ENCODE data around the gene HS6ST1.
"Not testable (repeated sequence)": the region's sequence is repeated elsewhere in the genome, so short reads cannot be mapped to it uniquely, and the experiment has no call there.

HS6ST1 gene

DNA sequence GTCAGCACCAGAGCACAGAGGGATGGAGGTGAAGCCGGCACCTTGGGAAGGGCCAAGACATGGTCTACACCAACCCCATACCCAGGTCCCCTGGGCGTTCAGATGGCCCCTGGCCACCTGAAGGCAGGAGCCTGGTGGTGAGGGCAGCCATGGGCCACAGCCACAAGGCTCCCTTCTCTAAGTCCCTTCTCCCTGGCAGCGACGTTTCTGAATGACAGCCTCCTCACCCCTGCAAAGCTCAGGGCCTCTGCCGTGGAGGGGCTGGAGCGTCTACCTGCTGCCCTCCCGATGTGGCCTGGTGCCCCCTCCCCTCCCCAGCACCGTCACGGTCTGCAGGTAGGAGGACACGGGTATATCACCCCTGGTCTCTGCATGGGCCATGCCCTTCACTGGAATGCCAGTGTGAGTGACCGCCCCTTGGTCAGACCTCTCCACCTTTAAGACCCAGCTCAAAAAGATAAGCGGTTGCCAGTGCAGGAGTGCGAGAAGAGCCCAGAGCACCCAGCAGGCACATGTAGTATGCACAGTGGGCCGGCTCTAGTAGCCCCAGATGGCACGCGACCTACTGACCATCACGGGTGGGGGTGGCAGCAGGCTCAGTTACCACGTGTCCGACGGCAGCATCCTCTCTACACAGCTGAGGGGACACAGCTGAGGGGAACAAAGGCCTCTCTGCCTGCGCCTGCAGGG lies 46.6 kb downstream of the HS6ST1 start:
- DNase-seq (ENCODE audit: insufficient read length, low spot score) (no peak), FAIRE-seq (no peak)
- TF ChIP-seq POU2F2 (IDR thresholded peaks at IDR 0.05; ENCODE audit: low read depth, low read length) = no peak
- TF ChIP-seq SPI1 (IDR thresholded peaks at IDR 0.05; ENCODE audit: low read depth, low read length) = no peak
- no peak for TF ChIP-seq PAX5 (IDR thresholded peaks at IDR 0.05; ENCODE audit: insufficient read depth, low read length, severe bottlenecking)
- no peak for TF ChIP-seq TAF1 (IDR thresholded peaks at IDR 0.05; ENCODE audit: low read depth, low read length)
- no peak for TF ChIP-seq POLR2AphosphoS5 (IDR thresholded peaks at IDR 0.05; ENCODE audit: low read depth, low read length)
- no peak for TF ChIP-seq POLR2A (IDR thresholded peaks at IDR 0.05; ENCODE audit: low read depth, low read length)

GRCh38 chr2:128271597-128271910 lies 47.1 kb downstream of the HS6ST1 start:
- FAIRE-seq = no peak
- DNase-seq (ENCODE audit: insufficient read length, low spot score) = no peak
- TF ChIP-seq POLR2A (IDR thresholded peaks at IDR 0.05; ENCODE audit: low read depth, low read length) (no peak), POLR2AphosphoS5 (IDR thresholded peaks at IDR 0.05; ENCODE audit: low read depth, low read length) (no peak), POU2F2 (IDR thresholded peaks at IDR 0.05; ENCODE audit: low read depth, low read length) (no peak), PAX5 (IDR thresholded peaks at IDR 0.05; ENCODE audit: insufficient read depth, low read length, severe bottlenecking) (no peak), TAF1 (IDR thresholded peaks at IDR 0.05; ENCODE audit: low read depth, low read length) (no peak), SPI1 (IDR thresholded peaks at IDR 0.05; ENCODE audit: low read depth, low read length) (no peak)

GRCh38 chr2:128270672-128271596 lies 47.7 kb downstream of the HS6ST1 start:
- TF ChIP-seq POLR2A (IDR thresholded peaks at IDR 0.05; ENCODE audit: low read depth, low read length) = no peak
- no peak for TF ChIP-seq TAF1 (IDR thresholded peaks at IDR 0.05; ENCODE audit: low read depth, low read length)
- 0 out of 2 replicates have a peak, but pooled peaks have one; percentile 4 for TF ChIP-seq SPI1 (IDR thresholded peaks at IDR 0.05; ENCODE audit: low read depth, low read length)
- no peak for TF ChIP-seq PAX5 (IDR thresholded peaks at IDR 0.05; ENCODE audit: insufficient read depth, low read length, severe bottlenecking)
- TF ChIP-seq POU2F2 (IDR thresholded peaks at IDR 0.05; ENCODE audit: low read depth, low read length) = no peak
- TF ChIP-seq POLR2AphosphoS5 (IDR thresholded peaks at IDR 0.05; ENCODE audit: low read depth, low read length) = no peak
- DNase-seq (ENCODE audit: insufficient read length, low spot score) (no peak), FAIRE-seq (no peak)

DNA sequence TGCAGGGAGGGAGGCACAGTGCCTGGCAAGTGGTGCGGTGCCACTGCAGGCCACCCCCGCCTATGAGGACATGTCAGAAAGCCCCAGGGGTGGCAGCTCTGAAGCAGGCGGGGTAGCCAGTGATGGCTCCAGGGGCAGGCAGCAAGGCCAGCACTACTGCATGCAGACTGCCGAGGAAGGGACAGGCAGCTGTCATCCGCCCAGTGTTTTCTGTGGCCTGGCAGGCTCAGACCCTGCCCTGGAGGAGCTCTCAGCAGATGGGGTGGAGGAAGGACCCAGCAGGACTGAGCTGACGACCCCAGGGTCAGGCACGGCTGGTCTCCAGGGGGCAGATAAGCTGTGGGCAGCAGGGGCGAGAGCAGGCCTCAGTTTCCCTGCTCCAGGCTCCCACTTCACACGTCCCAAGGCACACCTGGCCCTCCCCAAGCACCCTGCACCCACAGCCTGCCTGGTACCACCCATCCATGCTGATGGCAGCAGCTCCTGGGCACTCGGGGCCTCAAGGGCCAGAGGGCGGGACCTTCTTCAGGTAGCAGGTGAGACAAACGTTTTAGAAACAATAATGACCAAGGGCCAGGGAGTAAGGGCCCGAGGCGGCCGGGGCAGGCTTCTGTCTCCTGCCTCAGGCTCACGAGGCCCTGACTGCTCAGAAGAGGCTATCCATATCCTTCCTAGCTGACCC lies 48.5 kb downstream of the HS6ST1 start:
- TF ChIP-seq SPI1 (IDR thresholded peaks at IDR 0.05; ENCODE audit: low read depth, low read length) = no peak
- no peak for TF ChIP-seq TAF1 (IDR thresholded peaks at IDR 0.05; ENCODE audit: low read depth, low read length)
- no peak for TF ChIP-seq POLR2A (IDR thresholded peaks at IDR 0.05; ENCODE audit: low read depth, low read length)
- TF ChIP-seq POU2F2 (IDR thresholded peaks at IDR 0.05; ENCODE audit: low read depth, low read length) = no peak
- TF ChIP-seq PAX5 (IDR thresholded peaks at IDR 0.05; ENCODE audit: insufficient read depth, low read length, severe bottlenecking) = no peak
- no peak for TF ChIP-seq POLR2AphosphoS5 (IDR thresholded peaks at IDR 0.05; ENCODE audit: low read depth, low read length)
- no peak for FAIRE-seq
- DNase-seq (ENCODE audit: insufficient read length, low spot score) = no peak

DNA sequence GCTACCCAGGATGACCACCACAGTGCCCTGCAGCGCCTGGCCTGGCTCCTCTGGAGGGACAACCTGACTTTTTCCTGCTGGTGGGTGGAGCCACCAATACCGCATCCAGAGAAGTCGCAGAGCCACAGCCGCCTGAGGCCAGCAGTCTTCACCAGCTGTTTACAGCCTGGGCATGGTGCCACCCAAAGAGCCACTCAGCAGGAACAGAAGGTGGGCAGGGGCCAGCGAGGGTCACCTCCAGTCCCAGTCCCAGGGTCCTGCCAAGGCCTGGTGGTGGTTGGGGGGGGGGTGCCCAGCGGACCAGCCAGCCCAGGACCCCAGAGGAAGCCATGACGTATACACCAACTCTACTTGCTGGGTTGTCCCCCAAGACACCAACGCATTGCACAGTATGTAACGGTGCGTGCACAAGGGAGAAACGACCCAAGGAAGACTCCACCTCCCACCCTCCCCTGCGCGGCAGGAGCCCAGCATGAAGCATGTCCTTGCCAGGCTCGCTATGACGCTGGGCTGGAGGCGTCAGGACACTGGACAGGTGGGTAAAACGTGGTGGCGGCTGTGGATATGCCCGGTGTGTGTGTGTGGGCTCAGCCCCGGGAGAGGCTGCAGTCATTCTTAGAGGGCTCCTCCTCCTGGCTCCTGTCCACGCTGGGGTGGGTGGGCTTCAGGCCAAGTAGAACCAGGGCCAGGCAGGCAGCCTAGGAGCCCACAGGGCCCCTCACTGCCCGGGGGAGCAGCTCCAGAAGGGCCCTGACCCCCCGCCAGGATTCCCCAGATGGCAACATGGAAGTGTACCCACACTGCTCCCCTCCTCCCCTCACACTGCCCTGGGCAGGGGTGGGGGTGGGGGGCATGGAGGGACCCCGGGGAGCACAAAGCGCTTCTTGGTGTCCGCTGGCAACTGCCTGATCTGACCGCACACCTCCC lies 49.3 kb downstream of the HS6ST1 start:
- TF ChIP-seq POLR2A (IDR thresholded peaks at IDR 0.05; ENCODE audit: low read depth, low read length) = no peak
- TF ChIP-seq POU2F2 (IDR thresholded peaks at IDR 0.05; ENCODE audit: low read depth, low read length) = no peak
- no peak for TF ChIP-seq POLR2AphosphoS5 (IDR thresholded peaks at IDR 0.05; ENCODE audit: low read depth, low read length)
- no peak for TF ChIP-seq SPI1 (IDR thresholded peaks at IDR 0.05; ENCODE audit: low read depth, low read length)
- TF ChIP-seq PAX5 (IDR thresholded peaks at IDR 0.05; ENCODE audit: insufficient read depth, low read length, severe bottlenecking) = no peak
- no peak for TF ChIP-seq TAF1 (IDR thresholded peaks at IDR 0.05; ENCODE audit: low read depth, low read length)
- DNase-seq (ENCODE audit: insufficient read length, low spot score) (no peak), FAIRE-seq (no peak)

DNA sequence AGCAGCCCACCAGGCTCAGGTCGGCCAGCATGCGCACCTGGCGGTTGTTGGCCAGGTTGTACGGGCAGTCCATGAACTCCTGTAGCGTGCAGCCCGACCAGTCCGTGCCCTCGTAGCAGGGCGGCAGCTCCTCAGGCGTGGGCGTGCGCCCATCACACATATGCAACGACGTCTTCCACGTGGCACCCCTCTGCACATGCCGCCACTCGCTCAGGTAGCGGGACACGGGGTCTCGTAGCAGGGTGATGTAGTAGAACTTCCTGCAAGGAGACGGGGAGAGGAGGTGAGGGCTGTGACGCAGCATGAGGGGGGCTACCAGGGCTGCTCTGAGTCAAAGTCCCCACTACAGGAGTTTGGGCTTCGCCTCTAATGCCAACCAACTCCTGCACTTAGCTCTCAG lies 50.1 kb downstream of the HS6ST1 start:
- not testable (repeated sequence) for FAIRE-seq; DNase-seq (ENCODE audit: insufficient read length, low spot score)

DNA sequence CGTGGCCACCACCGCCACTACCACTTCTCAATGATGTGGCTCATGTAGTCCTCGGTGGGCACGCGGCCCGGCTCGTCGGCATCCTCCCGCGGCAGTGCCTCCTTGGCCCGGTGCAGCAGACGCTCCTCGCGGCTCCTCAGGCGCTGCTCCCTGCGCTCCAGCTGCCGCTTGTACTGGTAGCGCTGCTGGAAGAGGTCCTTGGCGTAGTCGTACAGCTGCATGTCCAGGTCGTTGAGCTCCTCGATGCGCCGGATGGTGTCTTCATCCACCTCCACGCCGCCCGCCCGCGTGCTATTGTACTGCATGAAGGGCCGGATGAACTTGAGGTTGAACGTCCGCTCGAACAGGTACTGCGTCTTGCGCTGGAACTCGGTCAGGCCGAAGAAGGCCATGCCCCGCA lies 50.5 kb downstream of the HS6ST1 start:
- DNase-seq (ENCODE audit: insufficient read length, low spot score) = not testable (repeated sequence)
- peak; percentile 63 for FAIRE-seq

DNA sequence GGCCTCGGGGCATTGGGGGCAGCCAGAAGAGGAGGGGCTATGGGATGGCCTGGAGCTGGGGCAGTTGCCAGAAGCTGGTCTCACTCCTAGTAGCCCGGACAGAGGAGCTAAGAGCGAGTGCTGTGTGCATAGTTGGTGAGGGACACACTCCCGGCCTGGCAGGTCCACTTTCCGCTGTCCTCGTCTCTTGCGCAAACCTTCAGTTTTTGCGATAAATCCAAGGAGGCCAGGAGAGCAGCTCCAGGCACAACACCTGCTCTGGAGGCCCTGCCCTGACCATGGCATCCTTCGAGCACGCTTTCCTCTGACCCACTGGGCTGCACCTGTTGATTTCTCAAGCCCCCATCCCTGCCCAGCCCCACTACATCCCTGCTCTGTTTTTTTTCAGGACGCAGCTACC lies 51.0 kb downstream of the HS6ST1 start:
- not testable (repeated sequence) for DNase-seq (ENCODE audit: insufficient read length, low spot score); FAIRE-seq

- not testable (repeated sequence) for DNase-seq (ENCODE audit: insufficient read length, low spot score); FAIRE-seq
Observed at GRCh38 chr2:128267197-128267596, 51.5 kb downstream of the HS6ST1 start.

- DNase-seq (ENCODE audit: insufficient read length, low spot score); FAIRE-seq: not testable (repeated sequence)
Observed at GRCh38 chr2:128266463-128266862, 52.2 kb downstream of the HS6ST1 start.

DNA sequence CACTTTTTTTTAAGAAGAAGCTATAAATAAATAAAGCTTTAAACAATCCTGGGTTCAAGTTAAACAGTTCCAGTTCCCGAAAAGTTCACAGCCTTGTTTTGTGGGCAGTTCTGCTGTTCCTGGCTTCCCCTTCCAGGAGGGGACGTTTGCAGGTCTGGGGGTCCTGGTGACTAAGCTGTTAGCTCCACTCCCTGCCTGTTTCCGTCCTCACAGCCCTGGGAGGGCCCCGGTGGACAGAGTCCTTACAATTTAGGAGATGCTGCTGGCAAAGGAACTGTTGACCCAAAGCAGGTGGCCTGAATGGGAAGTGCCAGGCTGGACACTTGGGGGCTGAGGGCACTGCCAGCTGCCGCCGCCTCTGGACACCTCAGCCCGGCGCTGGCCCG lies 53.1 kb downstream of the HS6ST1 start:
- FAIRE-seq = not testable (repeated sequence)

More for the DNA sequence above, 53.1 kb downstream of the HS6ST1 start:
- DNase-seq (ENCODE audit: insufficient read length, low spot score) = not testable (repeated sequence)

Measured in GM12891 (cell line).